Colonic mucosa (tissue), 4 donors: ENCODE results near the gene APBB3. TPM values are rescaled to one million over a fixed set of nuclear protein-coding genes. Genes with fewer than 3 reads are reported as not detected.
A peak's percentile ranks its signal among the peaks of the same experiment; 100 is the strongest.

ENCODE experiments used
- DNase-seq: peaks from one replicate; pipeline ENCODE4 v3.0.0-alpha.2; 2020
- H3K27ac ChIP-seq: fragments of 200-600 bp; one replicate; pipeline ENCODE4 v1.8.0; 2021
- H3K27me3 ChIP-seq: fragments of 200-600 bp; one replicate; pipeline ENCODE4 v1.8.0; 2021
- H3K36me3 ChIP-seq: fragments of 200-600 bp; one replicate; pipeline ENCODE4 v1.8.0; 2021
- H3K4me1 ChIP-seq: fragments of 200-600 bp; one replicate; pipeline ENCODE4 v1.8.0; 2021; ENCODE audit warnings: mild to moderate bottlenecking
- H3K4me3 ChIP-seq: fragments of 200-600 bp; one replicate; pipeline ENCODE4 v1.8.0; 2021
- H3K9ac ChIP-seq, 2 donors: one replicate each; pipeline ENCODE4 v1.7.0; 2013; ENCODE audit warnings: control low read depth in 2 of 2, low read depth in 2 of 2, low read length in 2 of 2
- H3K9me3 ChIP-seq: fragments of 200-600 bp; one replicate; pipeline ENCODE4 v1.8.0; 2021
- intact Hi-C: fragments of 100-400 bp; cut with DNase I; formaldehyde crosslinking; loops from one replicate; pipeline ENCODE4 v1.14.1; 2022
- total RNA-seq, 2 donors: library from RNA; stranded (reverse); fragmentation: NEBNext Ultra II Directional in 1 of 2; extraction: Animal tissue kit (Norgen Biotek cat#: 25700) in 1 of 2; gene quantifications; one replicate each; pipeline ENCODE4 v1.2.1, GENCODE V29; 2021
- TF ChIP-seq, protein P1 (sequence below): fragments of 200-600 bp; IDR thresholded peaks from one replicate; pipeline ENCODE4 v1.8.0; 2022; ENCODE audit warnings: antibody characterized with exemption, mild to moderate bottlenecking
- donor health status: healthy.
- donor health status: DM: no; HTN: no; CAD: no.
- donor health status: DM: no; HTN: no; CAD: no.

The APBB3 gene
- total RNA-seq, 2 donors from 2014 or later, result 11.0 to 17.0 TPM

DNA sequence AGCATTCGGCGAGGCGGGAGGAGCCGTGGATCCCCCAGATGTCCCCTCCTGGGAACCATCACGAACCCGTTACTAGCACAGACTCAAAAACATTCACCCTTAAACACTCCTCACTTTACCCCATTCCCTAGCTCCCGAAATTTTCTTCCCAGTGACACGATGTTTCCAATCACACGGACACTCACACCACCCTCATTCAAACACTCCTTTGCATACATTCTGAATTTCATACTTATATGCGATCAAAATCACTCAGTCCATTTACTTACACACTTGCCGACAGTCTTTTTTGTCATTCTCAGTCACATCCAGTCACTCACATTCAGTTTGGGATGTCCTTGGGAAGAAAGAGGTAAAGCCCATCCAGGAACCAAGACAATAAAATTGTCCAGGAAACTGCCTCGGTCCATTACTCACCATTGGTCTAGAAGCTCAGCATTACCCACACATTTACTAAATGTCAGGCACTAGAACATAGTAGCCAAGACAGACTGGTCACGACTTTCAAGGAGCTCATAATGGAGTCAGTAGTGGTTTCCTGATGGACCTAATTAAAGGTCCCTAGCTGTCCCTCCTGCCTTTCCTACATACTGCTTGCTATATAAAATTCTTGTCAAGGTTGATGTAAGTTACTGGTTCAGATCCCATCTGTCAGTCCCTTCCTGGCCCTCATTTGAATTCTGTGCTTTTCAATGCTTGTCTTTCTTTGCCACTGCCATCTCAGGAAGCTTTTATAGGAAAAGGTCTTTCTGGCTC is 804 bp upstream of the APBB3 start:
- Histone ChIP-seq H3K27ac (peak overlapping the region; percentile 90), H3K27me3 (no peaks in the 10 kb centered on the region), H3K4me1 (peaks cover 13% of the 10 kb centered on the region), H3K9me3 (no peaks in the 10 kb centered on the region), H3K9ac (peak overlapping the region; percentile 86 to 93), H3K4me3 (peak overlapping the region; percentile 72), H3K36me3 (peaks cover 8% of the 10 kb centered on the region)
- no peak for DNase-seq
- intact Hi-C loops, result loop anchor here (2.0 to 5.0 kb wide), 2 partner anchors 67 to 76 kb away; partner anchors contain the start of gene CD14
- TF ChIP-seq, protein P1, sequence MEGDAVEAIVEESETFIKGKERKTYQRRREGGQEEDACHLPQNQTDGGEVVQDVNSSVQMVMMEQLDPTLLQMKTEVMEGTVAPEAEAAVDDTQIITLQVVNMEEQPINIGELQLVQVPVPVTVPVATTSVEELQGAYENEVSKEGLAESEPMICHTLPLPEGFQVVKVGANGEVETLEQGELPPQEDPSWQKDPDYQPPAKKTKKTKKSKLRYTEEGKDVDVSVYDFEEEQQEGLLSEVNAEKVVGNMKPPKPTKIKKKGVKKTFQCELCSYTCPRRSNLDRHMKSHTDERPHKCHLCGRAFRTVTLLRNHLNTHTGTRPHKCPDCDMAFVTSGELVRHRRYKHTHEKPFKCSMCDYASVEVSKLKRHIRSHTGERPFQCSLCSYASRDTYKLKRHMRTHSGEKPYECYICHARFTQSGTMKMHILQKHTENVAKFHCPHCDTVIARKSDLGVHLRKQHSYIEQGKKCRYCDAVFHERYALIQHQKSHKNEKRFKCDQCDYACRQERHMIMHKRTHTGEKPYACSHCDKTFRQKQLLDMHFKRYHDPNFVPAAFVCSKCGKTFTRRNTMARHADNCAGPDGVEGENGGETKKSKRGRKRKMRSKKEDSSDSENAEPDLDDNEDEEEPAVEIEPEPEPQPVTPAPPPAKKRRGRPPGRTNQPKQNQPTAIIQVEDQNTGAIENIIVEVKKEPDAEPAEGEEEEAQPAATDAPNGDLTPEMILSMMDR, result no peak

DNA sequence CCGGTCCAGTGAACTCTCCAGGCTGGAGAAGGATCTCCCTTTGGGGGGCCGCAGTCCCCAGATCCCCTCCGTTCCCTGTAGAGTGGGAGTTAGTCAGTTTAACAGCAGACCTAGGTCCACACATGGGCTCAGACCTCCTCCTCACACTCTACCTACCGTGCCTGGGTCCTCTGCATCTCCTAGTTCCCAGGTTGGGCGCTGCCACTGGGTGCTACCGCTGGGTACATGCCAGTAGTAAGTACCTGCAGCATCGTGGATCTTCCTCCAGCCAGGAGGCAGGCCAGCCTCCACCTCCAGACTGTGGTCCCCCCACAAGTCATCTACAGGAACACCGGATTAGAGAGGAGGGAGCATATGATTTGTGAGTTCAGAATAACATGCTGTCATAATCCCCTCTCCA is 802 bp downstream of the APBB3 start:
- Histone ChIP-seq H3K9ac (peak overlapping the region; percentile 90 to 93), H3K4me3 (peak overlapping the region; percentile 72), H3K4me1 (peaks cover 13% of the 10 kb centered on the region), H3K27ac (peak overlapping the region; percentile 90), H3K27me3 (no peaks in the 10 kb centered on the region), H3K9me3 (no peaks in the 10 kb centered on the region), H3K36me3 (peaks cover 8% of the 10 kb centered on the region)
- intact Hi-C loops, result no loop called here
- no peak for DNase-seq
- TF ChIP-seq, protein P1, result no peak

DNA sequence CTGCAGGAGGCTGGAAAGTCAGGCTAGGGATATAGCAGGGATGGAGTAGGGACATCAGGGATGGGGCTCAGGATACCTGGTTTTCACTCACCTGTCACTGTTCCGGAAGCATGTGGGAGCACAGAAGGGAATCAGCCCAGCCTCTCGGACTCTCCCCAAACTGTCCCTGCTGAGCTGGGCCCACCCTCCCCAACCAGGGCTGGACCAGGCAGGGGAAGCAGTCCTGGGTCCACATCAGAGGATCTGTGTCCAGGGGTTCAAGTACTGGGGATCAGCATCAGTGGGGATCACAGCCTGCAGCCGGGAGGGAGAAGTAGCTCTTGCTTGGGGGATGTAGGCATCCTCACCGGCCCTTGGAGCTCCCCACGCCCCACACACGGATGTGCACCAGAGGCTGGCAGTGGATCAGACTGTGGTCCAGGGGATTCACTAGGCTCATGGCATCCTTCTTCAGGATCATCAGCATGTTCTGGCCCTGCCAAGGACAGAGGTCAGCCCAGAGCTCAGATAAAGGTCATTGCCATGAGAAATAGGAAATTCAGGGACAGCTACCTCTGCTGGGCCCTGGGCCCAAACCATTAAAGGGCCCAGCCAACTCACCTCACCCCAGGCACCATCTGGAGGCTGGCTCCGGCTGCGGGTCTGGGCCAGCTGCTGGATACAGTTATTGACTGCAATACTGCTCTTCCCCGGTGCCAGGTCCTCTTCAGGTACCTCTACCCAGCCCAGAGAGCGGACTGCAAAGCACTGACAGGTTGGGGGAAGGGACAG is 2.5 kb downstream of the APBB3 start:
- peaks cover 2% of the 10 kb centered on the region for H3K36me3 ChIP-seq
- no peak overlapping the region for H3K27ac ChIP-seq
- TF ChIP-seq, protein P1, result no peak
- H3K4me3 ChIP-seq, result no peak overlapping the region
- no peak for DNase-seq
- H3K27me3 ChIP-seq, result no peaks in the 10 kb centered on the region
- peaks cover 13% of the 10 kb centered on the region for H3K4me1 ChIP-seq
- H3K9me3 ChIP-seq, result no peaks in the 10 kb centered on the region
- no peak overlapping the region for H3K9ac ChIP-seq
- intact Hi-C loops, result no loop called here

DNA sequence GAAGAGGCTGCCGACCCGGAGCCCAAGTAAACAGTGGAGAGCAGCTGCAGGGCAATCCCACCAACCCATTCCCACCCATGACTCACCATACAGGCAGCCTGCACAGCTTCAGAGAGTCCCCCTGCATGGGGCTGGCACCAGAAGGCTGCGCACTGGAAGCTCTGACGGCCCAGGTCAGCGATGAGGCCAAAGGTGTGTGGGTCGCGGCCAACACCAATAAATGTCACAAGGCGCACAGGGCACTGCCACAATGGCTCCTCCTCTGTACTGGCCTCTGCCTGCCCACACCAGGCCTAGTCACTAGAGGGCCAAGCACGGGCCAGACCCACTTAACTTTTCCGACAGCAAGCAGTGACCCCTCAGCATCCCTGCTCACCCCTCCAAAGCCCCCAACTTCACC is 4.2 kb downstream of the APBB3 start:
- Histone ChIP-seq H3K9me3 (no peaks in the 10 kb centered on the region), H3K36me3 (no peaks in the 10 kb centered on the region), H3K4me3 (no peak overlapping the region), H3K9ac (no peak overlapping the region), H3K4me1 (peaks cover 17% of the 10 kb centered on the region), H3K27me3 (no peaks in the 10 kb centered on the region), H3K27ac (no peak overlapping the region)
- intact Hi-C loops, result no loop called here
- no peak for DNase-seq
- TF ChIP-seq, protein P1, result no peak

DNA sequence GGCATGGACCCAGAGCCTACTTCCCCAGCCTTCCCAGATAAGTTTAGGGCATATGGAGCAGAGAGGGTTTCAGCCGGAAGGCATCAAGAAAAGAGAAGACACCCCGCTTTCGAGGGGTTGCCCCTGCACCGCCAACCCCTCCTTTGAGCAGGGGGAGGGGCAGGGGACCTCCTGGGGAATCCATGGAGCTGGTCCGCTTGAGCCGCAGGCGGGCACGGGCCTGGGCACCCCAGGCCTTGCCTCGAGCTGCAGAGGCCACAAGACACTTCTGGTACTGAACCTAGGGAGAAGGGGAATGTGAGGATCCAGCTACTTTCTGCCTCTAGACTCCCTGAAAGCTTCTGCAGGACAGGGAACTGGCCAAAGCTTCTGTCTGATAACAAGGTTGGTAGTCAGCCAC is 5.9 kb downstream of the APBB3 start:
- no peak overlapping the region for H3K9ac ChIP-seq
- intact Hi-C loops, result no loop called here
- no peaks in the 10 kb centered on the region for H3K27me3 ChIP-seq
- H3K4me3 ChIP-seq, result no peak overlapping the region
- DNase-seq, result no peak
- peaks cover 21% of the 10 kb centered on the region for H3K4me1 ChIP-seq
- TF ChIP-seq, protein P1, result no peak
- H3K9me3 ChIP-seq, result no peaks in the 10 kb centered on the region
- no peaks in the 10 kb centered on the region for H3K36me3 ChIP-seq
- H3K27ac ChIP-seq, result no peak overlapping the region
